ENCODE data around the gene CENPB. TPM values are rescaled to one million over a fixed set of nuclear protein-coding genes. Genes with fewer than 3 reads are reported as not detected.

The CENPB gene
- total and polyA plus RNA-seq, 2 of the 4 experiments (the other 2 are of a cell fraction), result 45.7 to 59.1 TPM

GRCh38 chr20:3804781-3805180 lies 18.2 kb upstream of the CENPB start:
- Histone ChIP-seq H4K91ac (ENCODE audit: insufficient read depth, low read depth, low read length) (peak overlapping the region; percentile 92), H3K56ac (ENCODE audit: extremely low read depth, insufficient read depth, low read length) (no peak overlapping the region), H3K4me3 (ENCODE audit: insufficient read depth, low read depth, low read length) (no peak overlapping the region), H2AK9ac (replicated peaks; ENCODE audit: low read depth, low read length, poor library complexity) (no peak overlapping the region), H4K8ac (ENCODE audit: low read depth in 2 of 2, low read length in 2 of 2) (no peak overlapping the region), H3K4ac (ENCODE audit: low read depth, low read length) (0 out of 2 replicates have a peak overlapping the region, but pooled peaks have one; percentile 56), H3K27me3 (ENCODE audit: control insufficient read depth, insufficient read depth, low read length) (no peaks in the 10 kb centered on the region), H2BK20ac (ENCODE audit: low read depth, low read length) (peak overlapping the region; percentile 69), H3K23ac (ENCODE audit: low read depth, low read length) (no peak overlapping the region), H3K4me1 (ENCODE audit: control insufficient read depth, insufficient read depth, low read length) (peaks cover 26% of the 10 kb centered on the region), H4K5ac (ENCODE audit: low read depth, low read length) (no peak overlapping the region), H3K9me3 (ENCODE audit: control insufficient read depth, insufficient read depth, low read length) (no peaks in the 10 kb centered on the region), H3K14ac (replicated peaks; ENCODE audit: low read depth, low read length) (no peak overlapping the region), H3K79me1 (ENCODE audit: low read depth in 1 of 2, low read length in 2 of 2) (peaks cover 16 to 84% of the 10 kb centered on the region in 2 experiments), H3K18ac (ENCODE audit: low read depth, low read length) (no peak overlapping the region), H2BK15ac (ENCODE audit: low read depth, low read length) (0 out of 3 replicates have a peak overlapping the region, but pooled peaks have one; percentile 76), H3K9ac (ENCODE audit: low read depth, low read length) (no peak overlapping the region), H2BK5ac (ENCODE audit: low read depth, low read length, poor library complexity, severe bottlenecking) (peak overlapping the region; percentile 88), H4K20me1 (ENCODE audit: insufficient read depth, low read length) (no peaks in the 10 kb centered on the region), H2AFZ (replicated peaks; ENCODE audit: low read length, poor library complexity) (no peak overlapping the region), H2BK120ac (ENCODE audit: low read depth, low read length) (peak overlapping the region; percentile 93; the same call in 1 of the 2 replicates), H3K9me1 (ENCODE audit: insufficient read depth, low read length) (peaks cover 27% of the 10 kb centered on the region), H2AK5ac (ENCODE audit: low read depth, low read length) (peak overlapping the region; percentile 99; the same call in 1 of the 2 replicates), H3K4me2 (ENCODE audit: low read depth, low read length) (no peak overlapping the region), H3K36me3 (ENCODE audit: control insufficient read depth, insufficient read depth, low read length) (peaks cover 61% of the 10 kb centered on the region), H3K27ac (ENCODE audit: insufficient read depth, low read length) (peak overlapping the region; percentile 96; the same call in 1 of the 2 replicates)
- dilution Hi-C loops (cut with HindIII; ENCODE audit: low sequenced_read_pairs, unreplicated experiment) (no loop called here), intact Hi-C loops (cut with micrococcal nuclease) (no loop called here), in situ Hi-C loops (cut with MboI; ENCODE audit: low sequenced_read_pairs) (no loop called here)
- no TSS peak for BruUV-seq (replicated peaks)
- WGBS, 2 experiments (ENCODE audit: extremely low coverage in 2 of 2, insufficient read length in 1 of 2), result no CpG with 5 or more reads among the region's 11 CpGs
- DNase-seq (no peak), ATAC-seq (ENCODE audit: low read depth) (no peak)
- TF ChIP-seq NFE2L2 (IDR thresholded peaks at IDR 0.05; ENCODE audit: low read depth, low read length) (no peak), FOS (IDR thresholded peaks at IDR 0.05; ENCODE audit: low read depth, low read length) (no peak), SMC3 (IDR thresholded peaks at IDR 0.05; ENCODE audit: low read depth, low read length) (no peak), RCOR1 (IDR thresholded peaks at IDR 0.05; ENCODE audit: insufficient replicate concordance, low read length) (no peak), BHLHE40 (IDR thresholded peaks at IDR 0.05; ENCODE audit: low read depth, low read length) (no peak), CTCF (conservative IDR thresholded peaks at IDR 0.05; ENCODE audit: low read depth, low read length) (no peak), MXI1 (IDR thresholded peaks at IDR 0.05; ENCODE audit: borderline replicate concordance, low read depth, low read length) (no peak), RAD21 (IDR thresholded peaks at IDR 0.05; ENCODE audit: low read length) (no peak), MAFK (IDR thresholded peaks at IDR 0.05; ENCODE audit: low read depth, low read length) (no peak), CHD1 (IDR thresholded peaks at IDR 0.05; ENCODE audit: low read depth, low read length) (no peak), USF2 (IDR thresholded peaks at IDR 0.05; ENCODE audit: low read depth, low read length) (no peak), RFX5 (IDR thresholded peaks at IDR 0.05; ENCODE audit: low read depth, low read length) (no peak), MAZ (IDR thresholded peaks at IDR 0.05; ENCODE audit: borderline replicate concordance, low read depth, low read length) (no peak), POLR2A (IDR thresholded peaks at IDR 0.05; ENCODE audit: low read depth, low read length) (no peak), ELK1 (IDR thresholded peaks at IDR 0.05; ENCODE audit: borderline replicate concordance, low read depth, low read length) (no peak), CEBPB (IDR thresholded peaks at IDR 0.05; ENCODE audit: low read depth, low read length) (no peak)
- ChIA-PET POLR2A (ENCODE audit: unreplicated experiment) (no interaction called here), CTCF (interaction anchor here (1.3 kb wide), 1 partner anchor 13 kb away, joined by 4 read pairs; no protein-coding TSS in a partner anchor)

All from IMR-90 (cell line).